ENCODE measurements around the gene AUTS2. TPM values are rescaled to one million over a fixed set of nuclear protein-coding genes. Genes with fewer than 3 reads are reported as not detected.

The AUTS2 gene
- total and polyA plus RNA-seq, 9 of the 15 experiments (the other 6 are each of a cell fraction or from before 2014, with no cell fraction given), result 0.58 TPM; not detected in 8

- CTCF ChIA-PET (ENCODE audit: low intra/inter-chr PET ratio), result no interaction called here
- no peak for TF ChIP-seq RCOR1 (IDR thresholded peaks at IDR 0.05; ENCODE audit: borderline replicate concordance in 1 of 2, low read depth in 2 of 2, low read length in 2 of 2)
- TF ChIP-seq DMBX1 (CRISPR knock-in tag; IDR thresholded peaks at IDR 0.05; ENCODE audit: borderline replicate concordance), result no peak
- TF ChIP-seq E2F5 (CRISPR knock-in tag; IDR thresholded peaks at IDR 0.05), result no peak
- no peak for TF ChIP-seq ZNF444 (CRISPR knock-in tag; IDR thresholded peaks at IDR 0.05)
- no peak for TF ChIP-seq ZNF41 (CRISPR knock-in tag; conservative IDR thresholded peaks at IDR 0.05)
- TF ChIP-seq FUS (optimal IDR thresholded peaks at IDR 0.05; ENCODE audit: low read depth, low read length), result no peak
- TF ChIP-seq SMARCB1 (IDR thresholded peaks at IDR 0.05; ENCODE audit: insufficient read length, low read depth), result no peak
- no peak for TF ChIP-seq PATZ1 (CRISPR knock-in tag; IDR thresholded peaks at IDR 0.05; ENCODE audit: borderline replicate concordance)
- TF ChIP-seq ZNF609 (CRISPR knock-in tag; IDR thresholded peaks at IDR 0.05; ENCODE audit: borderline replicate concordance), result no peak
- TF ChIP-seq, protein P1, sequence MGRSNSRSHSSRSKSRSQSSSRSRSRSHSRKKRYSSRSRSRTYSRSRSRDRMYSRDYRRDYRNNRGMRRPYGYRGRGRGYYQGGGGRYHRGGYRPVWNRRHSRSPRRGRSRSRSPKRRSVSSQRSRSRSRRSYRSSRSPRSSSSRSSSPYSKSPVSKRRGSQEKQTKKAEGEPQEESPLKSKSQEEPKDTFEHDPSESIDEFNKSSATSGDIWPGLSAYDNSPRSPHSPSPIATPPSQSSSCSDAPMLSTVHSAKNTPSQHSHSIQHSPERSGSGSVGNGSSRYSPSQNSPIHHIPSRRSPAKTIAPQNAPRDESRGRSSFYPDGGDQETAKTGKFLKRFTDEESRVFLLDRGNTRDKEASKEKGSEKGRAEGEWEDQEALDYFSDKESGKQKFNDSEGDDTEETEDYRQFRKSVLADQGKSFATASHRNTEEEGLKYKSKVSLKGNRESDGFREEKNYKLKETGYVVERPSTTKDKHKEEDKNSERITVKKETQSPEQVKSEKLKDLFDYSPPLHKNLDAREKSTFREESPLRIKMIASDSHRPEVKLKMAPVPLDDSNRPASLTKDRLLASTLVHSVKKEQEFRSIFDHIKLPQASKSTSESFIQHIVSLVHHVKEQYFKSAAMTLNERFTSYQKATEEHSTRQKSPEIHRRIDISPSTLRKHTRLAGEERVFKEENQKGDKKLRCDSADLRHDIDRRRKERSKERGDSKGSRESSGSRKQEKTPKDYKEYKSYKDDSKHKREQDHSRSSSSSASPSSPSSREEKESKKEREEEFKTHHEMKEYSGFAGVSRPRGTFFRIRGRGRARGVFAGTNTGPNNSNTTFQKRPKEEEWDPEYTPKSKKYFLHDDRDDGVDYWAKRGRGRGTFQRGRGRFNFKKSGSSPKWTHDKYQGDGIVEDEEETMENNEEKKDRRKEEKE (IDR thresholded peaks at IDR 0.05; ENCODE audit: borderline replicate concordance in 1 of 2, control insufficient read depth in 1 of 2, low read depth in 2 of 2, low read length in 1 of 2), result no peak
Observed at GRCh38 chr7:70448312-70448906, 850.1 kb downstream of the AUTS2 start.

More at GRCh38 chr7:70448312-70448906, 850.1 kb downstream of the AUTS2 start:
- 0% methylated on average over 4 of the region's 4 CpGs for WGBS (ENCODE audit: insufficient coverage, low coverage, missing lambda C conversion rate)
- Histone ChIP-seq H3K4me1 (replicated peaks in 1 of 2; ENCODE audit: control insufficient read depth in 2 of 2, insufficient read depth in 2 of 2, low read length in 2 of 2) (no peaks in the 10 kb centered on the region), H3K79me2 (ENCODE audit: control insufficient read depth, insufficient read depth, low read length) (no peaks in the 10 kb centered on the region), H3K27me3 (ENCODE audit: control insufficient read depth in 2 of 2, insufficient read depth in 2 of 2, low read length in 2 of 2) (peaks cover 13 to 23% of the 10 kb centered on the region in 2 experiments; a peak in 4 of 5 replicates), H3K4me3 (no peak overlapping the region), H3K36me3 (ENCODE audit: control insufficient read depth, insufficient read depth, low read length) (no peaks in the 10 kb centered on the region), H3K4me2 (ENCODE audit: insufficient read depth, low read length) (no peak overlapping the region), H2AFZ (ENCODE audit: low read depth, low read length) (no peak overlapping the region), H4K20me1 (replicated peaks; ENCODE audit: control insufficient read depth, insufficient read depth, low read length) (no peaks in the 10 kb centered on the region), H3K9me3 (replicated peaks; ENCODE audit: control insufficient read depth, insufficient read depth, low read depth, low read length) (no peaks in the 10 kb centered on the region), H3K27ac (ENCODE audit: extremely low read depth, low read depth, low read length) (no peak overlapping the region), H3K9me1 (ENCODE audit: control insufficient read depth, insufficient read depth, low read length) (no peaks in the 10 kb centered on the region), H3K9ac (ENCODE audit: insufficient read depth in 1 of 2, low read depth in 2 of 2, low read length in 2 of 2) (no peak overlapping the region)
- POLR2A ChIA-PET, result interaction anchor here (0.6 to 1.1 kb wide), 2 partner anchors 8 to 34 kb away, joined by 3 to 4 read pairs; no protein-coding TSS in a partner anchor
- DNase-seq (ENCODE audit: extremely low read depth in 1 of 4, low spot score in 3 of 4) (no peak), ATAC-seq (no peak), FAIRE-seq (no peak)
- intact Hi-C loops (cut with micrococcal nuclease) (no loop called here), in situ Hi-C loops (cut with MboI) (no loop called here)
- no TSS peak for BruUV-seq (replicated peaks)
